ENCODE results near the gene SYNJ1. TPM values are rescaled to one million over a fixed set of nuclear protein-coding genes. Genes with fewer than 3 reads are reported as not detected.

Gene SYNJ1
- total RNA-seq, 6 experiments from 2014 or later, result 5.6 to 8.7 (median 6.9) TPM

- no peak overlapping the region for H3K4me3 ChIP-seq
- H3K4me1 ChIP-seq, result no peaks in the 10 kb centered on the region
- no peaks in the 10 kb centered on the region for H3K9me3 ChIP-seq
- intact Hi-C loops (cut with DNase I), result no loop called here
- TF ChIP-seq POLR2A (IDR thresholded peaks at IDR 0.05), result no peak
- no peak for TF ChIP-seq CTCF (IDR thresholded peaks at IDR 0.05)
- ATAC-seq (no peak), DNase-seq (no peak)
- no peak overlapping the region for H3K27ac ChIP-seq
- H3K36me3 ChIP-seq, result no peaks in the 10 kb centered on the region
- H3K27me3 ChIP-seq, result no peaks in the 10 kb centered on the region
These were observed 14.1 kb downstream of the SYNJ1 start for GRCh38 chr21:32713726-32714125.

GRCh38 chr21:32712641-32713040 lies 15.2 kb downstream of the SYNJ1 start:
- no peak for ATAC-seq
- whole genome bisulfite sequencing (ENCODE audit: insufficient coverage, low coverage, low lambda C conversion rate, missing lambda C conversion rate), result 57% methylated on average over 4 of the region's 4 CpGs
- no peak for DNase-seq
- no peak overlapping the region for H3K27ac ChIP-seq
- H3K27me3 ChIP-seq, result no peaks in the 10 kb centered on the region
- no peaks in the 10 kb centered on the region for H3K4me1 ChIP-seq
- H3K4me3 ChIP-seq, result no peak overlapping the region
- intact Hi-C loops (cut with DNase I), result no loop called here
- no peaks in the 10 kb centered on the region for H3K36me3 ChIP-seq
- TF ChIP-seq CTCF (IDR thresholded peaks at IDR 0.05), result no peak
- TF ChIP-seq POLR2A (IDR thresholded peaks at IDR 0.05), result no peak
- no peaks in the 10 kb centered on the region for H3K9me3 ChIP-seq

GRCh38 chr21:32712043-32712442 lies 15.8 kb downstream of the SYNJ1 start:
- H3K9me3 ChIP-seq, result no peaks in the 10 kb centered on the region
- no peaks in the 10 kb centered on the region for H3K27me3 ChIP-seq
- no peaks in the 10 kb centered on the region for H3K4me1 ChIP-seq
- no peak for TF ChIP-seq POLR2A (IDR thresholded peaks at IDR 0.05)
- TF ChIP-seq CTCF (IDR thresholded peaks at IDR 0.05), result no peak
- intact Hi-C loops (cut with DNase I), result no loop called here
- no peak for ATAC-seq
- H3K27ac ChIP-seq, result no peak overlapping the region
- H3K4me3 ChIP-seq, result no peak overlapping the region
- no peaks in the 10 kb centered on the region for H3K36me3 ChIP-seq
- no peak for DNase-seq

GRCh38 chr21:32710987-32711386 lies 16.8 kb downstream of the SYNJ1 start:
- ATAC-seq (no peak), DNase-seq (no peak)
- TF ChIP-seq CTCF (IDR thresholded peaks at IDR 0.05) (no peak), POLR2A (IDR thresholded peaks at IDR 0.05) (no peak)
- no peak overlapping the region for H3K4me3 ChIP-seq
- no peaks in the 10 kb centered on the region for H3K36me3 ChIP-seq
- H3K4me1 ChIP-seq, result no peaks in the 10 kb centered on the region
- H3K9me3 ChIP-seq, result no peaks in the 10 kb centered on the region
- 83% methylated on average over 3 of the region's 4 CpGs for WGBS (ENCODE audit: insufficient coverage, low coverage, low lambda C conversion rate, missing lambda C conversion rate)
- H3K27ac ChIP-seq, result no peak overlapping the region
- intact Hi-C loops (cut with DNase I), result no loop called here
- H3K27me3 ChIP-seq, result no peaks in the 10 kb centered on the region

GRCh38 chr21:32710069-32710784 lies 17.6 kb downstream of the SYNJ1 start:
- H3K9me3 ChIP-seq, result no peaks in the 10 kb centered on the region
- H3K4me3 ChIP-seq, result no peak overlapping the region
- intact Hi-C loops (cut with DNase I), result no loop called here
- H3K27me3 ChIP-seq, result no peaks in the 10 kb centered on the region
- WGBS (ENCODE audit: insufficient coverage, low coverage, low lambda C conversion rate, missing lambda C conversion rate), result 88% methylated on average over 4 of the region's 4 CpGs
- no peak overlapping the region for H3K27ac ChIP-seq
- TF ChIP-seq POLR2A (IDR thresholded peaks at IDR 0.05) (no peak), CTCF (IDR thresholded peaks at IDR 0.05) (no peak)
- H3K36me3 ChIP-seq, result no peaks in the 10 kb centered on the region
- ATAC-seq (no peak), DNase-seq (no peak)
- no peaks in the 10 kb centered on the region for H3K4me1 ChIP-seq

Data from right lobe of liver (tissue), 6 donors.